Uterus (tissue), 4 donors: ENCODE results near the gene PHPT1. TPM values are rescaled to one million over a fixed set of nuclear protein-coding genes. Genes with fewer than 3 reads are reported as not detected.
A peak's percentile ranks its signal among the peaks of the same experiment; 100 is the strongest.
"Not testable (repeated sequence)": the region's sequence is repeated elsewhere in the genome, so short reads cannot be mapped to it uniquely, and the experiment has no call there.

Experiments used
- DNase-seq, 2 donors: peaks; one replicate each; pipeline ENCODE4 v3.0.0-alpha.2; 2019 to 2020
- H3K27ac ChIP-seq, 2 donors: fragments of 200-600 bp; sonication (generic); 1 replicate in 1 of 2; 2 replicates in 1 of 2; pipeline ENCODE4 v1.5.1; 2016 to 2018
- H3K27me3 ChIP-seq, 2 donors: fragments of 200-600 bp; sonication (generic); one replicate each; pipeline ENCODE4 v1.5.1; 2018 to 2019; ENCODE audit warnings: control low read depth in 1 of 2
- H3K36me3 ChIP-seq, 2 donors: fragments of 200-600 bp; sonication (generic); one replicate each; pipeline ENCODE4 v1.5.1; 2019; ENCODE audit warnings: control low read depth in 1 of 2
- H3K4me1 ChIP-seq, 2 donors: fragments of 200-600 bp; sonication (generic); one replicate each; pipeline ENCODE4 v1.5.1; 2018 to 2019; ENCODE audit warnings: control low read depth in 1 of 2
- H3K4me3 ChIP-seq, 2 donors: fragments of 200-600 bp; sonication (generic); 1 replicate in 1 of 2; 2 replicates in 1 of 2; pipeline ENCODE4 v1.5.1; 2018 to 2019; ENCODE audit warnings: mild to moderate bottlenecking in 1 of 2
- H3K9me3 ChIP-seq, 2 donors: fragments of 200-600 bp; sonication (generic); one replicate each; pipeline ENCODE4 v1.5.1; 2019; ENCODE audit warnings: control low read depth in 1 of 2
- POLR2A ChIP-seq, 2 donors: fragments of 450-650 bp; IDR thresholded peaks; one replicate each; pipeline ENCODE4 v1.6.1; 2016; ENCODE audit warnings: antibody characterized with exemption in 2 of 2, mild to moderate bottlenecking in 1 of 2, moderate library complexity in 1 of 2
- intact Hi-C: fragments of 100-400 bp; cut with DNase I; formaldehyde crosslinking; loops from one replicate; pipeline ENCODE4 v1.15.1; 2023; ENCODE audit warnings: low total_unique reads
- total RNA-seq, 4 donors: library from RNA; depleted of rRNA in 3 of 4; stranded (reverse); fragments of >200 nt in 3 of 4; gene quantifications; one replicate each; pipeline versions ENCODE4 v1.1.0 to v1.2.4, GENCODE V29; 2014 to 2023
- TF ChIP-seq, protein P1 (sequence below), 4 experiments: fragments of 200-600 bp in 2 of 4; fragments of 450-650 bp in 2 of 4; sonication (generic) in 2 of 4; IDR thresholded peaks; one replicate each; pipeline ENCODE4 v1.5.1; 2016 to 2019; ENCODE audit warnings: antibody characterized with exemption in 4 of 4, mild to moderate bottlenecking in 2 of 4, moderate library complexity in 1 of 4
- donor health status: DM: yes; HTN: yes; CAD: no.

Gene PHPT1
- total RNA-seq, 4 donors from 2014 or later, result 12.4 to 55.5 (median 31.4) TPM

DNA sequence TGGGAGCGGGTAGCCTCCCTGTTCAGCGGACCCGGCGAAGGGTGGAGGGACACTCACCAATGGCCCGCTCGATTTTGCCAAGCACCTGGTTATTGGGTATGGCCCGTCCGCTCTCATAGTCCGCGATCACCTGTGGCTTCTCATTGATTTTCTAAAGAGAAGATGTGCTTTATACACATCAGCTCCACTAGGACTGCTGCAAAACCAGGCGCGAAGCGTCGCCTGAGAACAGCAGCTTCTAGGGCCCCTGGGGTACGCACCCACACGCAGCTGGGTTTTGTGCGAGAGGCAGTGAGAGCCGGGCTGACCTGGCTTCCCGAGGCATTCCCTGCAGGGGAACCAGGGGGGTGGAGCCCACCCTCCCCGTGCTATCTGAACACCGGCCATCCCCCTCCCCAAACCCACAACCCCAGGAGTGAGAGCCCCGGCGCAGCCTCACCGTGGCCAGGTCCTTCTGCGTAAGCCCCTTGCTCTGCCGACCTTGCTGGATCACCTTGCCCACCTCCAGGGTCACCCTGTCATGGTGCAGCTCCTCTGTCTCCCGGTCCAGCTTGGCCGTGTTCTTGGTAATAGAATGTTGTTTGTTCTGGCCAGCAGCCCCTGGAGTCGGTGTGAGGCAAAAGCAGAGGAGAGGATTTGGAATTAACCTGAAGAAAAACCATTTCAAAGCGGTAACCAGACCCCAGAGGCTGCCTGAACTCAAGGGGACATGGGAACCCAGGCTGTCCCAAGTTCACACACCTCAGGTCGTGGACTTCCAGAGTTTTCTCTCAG lies 13.8 kb downstream of the PHPT1 start:
- Histone ChIP-seq H3K4me1 (peaks cover 0 to 11% of the 10 kb centered on the region in 2 donors), H3K4me3 (no peak overlapping the region), H3K27ac (no peak overlapping the region), H3K9me3 (no peaks in the 10 kb centered on the region), H3K27me3 (no peaks in the 10 kb centered on the region), H3K36me3 (no peaks in the 10 kb centered on the region)
- no peak for DNase-seq
- intact Hi-C loops, result no loop called here
- TF ChIP-seq, protein P1, sequence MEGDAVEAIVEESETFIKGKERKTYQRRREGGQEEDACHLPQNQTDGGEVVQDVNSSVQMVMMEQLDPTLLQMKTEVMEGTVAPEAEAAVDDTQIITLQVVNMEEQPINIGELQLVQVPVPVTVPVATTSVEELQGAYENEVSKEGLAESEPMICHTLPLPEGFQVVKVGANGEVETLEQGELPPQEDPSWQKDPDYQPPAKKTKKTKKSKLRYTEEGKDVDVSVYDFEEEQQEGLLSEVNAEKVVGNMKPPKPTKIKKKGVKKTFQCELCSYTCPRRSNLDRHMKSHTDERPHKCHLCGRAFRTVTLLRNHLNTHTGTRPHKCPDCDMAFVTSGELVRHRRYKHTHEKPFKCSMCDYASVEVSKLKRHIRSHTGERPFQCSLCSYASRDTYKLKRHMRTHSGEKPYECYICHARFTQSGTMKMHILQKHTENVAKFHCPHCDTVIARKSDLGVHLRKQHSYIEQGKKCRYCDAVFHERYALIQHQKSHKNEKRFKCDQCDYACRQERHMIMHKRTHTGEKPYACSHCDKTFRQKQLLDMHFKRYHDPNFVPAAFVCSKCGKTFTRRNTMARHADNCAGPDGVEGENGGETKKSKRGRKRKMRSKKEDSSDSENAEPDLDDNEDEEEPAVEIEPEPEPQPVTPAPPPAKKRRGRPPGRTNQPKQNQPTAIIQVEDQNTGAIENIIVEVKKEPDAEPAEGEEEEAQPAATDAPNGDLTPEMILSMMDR (IDR thresholded peaks at IDR 0.05), result no peak
- TF ChIP-seq POLR2A (IDR thresholded peaks at IDR 0.05), result no peak

DNA sequence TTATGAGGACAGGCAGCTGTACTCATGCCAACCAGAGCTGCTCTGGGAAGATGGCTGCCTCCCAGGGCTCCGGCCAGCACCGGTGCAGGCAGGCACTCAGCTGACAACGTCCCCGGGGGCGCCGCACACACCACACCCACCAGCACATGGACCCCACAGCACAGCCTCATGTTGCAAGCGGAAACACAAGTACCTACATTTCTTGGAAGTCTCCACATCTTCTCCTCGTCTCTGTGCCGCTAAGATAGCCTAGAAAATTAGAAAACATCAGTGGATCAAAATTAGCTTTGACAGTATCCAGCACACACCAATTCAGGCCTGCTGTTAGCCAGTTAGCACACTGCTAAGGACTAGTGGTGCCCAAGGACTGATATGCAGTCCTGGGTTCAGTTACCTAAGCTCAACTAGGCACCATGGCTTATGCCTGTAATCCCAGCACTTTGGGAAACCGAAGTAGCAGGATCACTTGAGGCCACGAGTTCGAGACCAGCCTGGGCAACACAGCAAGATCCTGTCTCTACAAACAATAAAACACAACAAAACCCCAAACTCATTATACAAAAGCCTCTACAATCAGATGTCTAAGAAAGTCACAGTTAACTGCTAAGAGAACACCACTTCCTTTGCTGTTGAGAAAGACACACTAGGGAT lies 14.5 kb downstream of the PHPT1 start:
- Histone ChIP-seq H3K4me3 (no peak overlapping the region), H3K9me3 (no peaks in the 10 kb centered on the region), H3K27ac (no peak overlapping the region), H3K4me1 (peaks cover 0 to 11% of the 10 kb centered on the region in 2 donors), H3K36me3 (no peaks in the 10 kb centered on the region), H3K27me3 (no peaks in the 10 kb centered on the region)
- intact Hi-C loops, result no loop called here
- no peak for DNase-seq
- TF ChIP-seq, protein P1 (IDR thresholded peaks at IDR 0.05), result no peak
- no peak for TF ChIP-seq POLR2A (IDR thresholded peaks at IDR 0.05)

- Histone ChIP-seq H3K4me1 (peaks cover 0 to 11% of the 10 kb centered on the region in 2 donors), H3K27ac (peak overlapping the region; percentile 83 to 91), H3K4me3 (peak overlapping the region; percentile 97 to 99), H3K9me3 (no peaks in the 10 kb centered on the region), H3K27me3 (no peaks in the 10 kb centered on the region), H3K36me3 (no peaks in the 10 kb centered on the region)
- TF ChIP-seq, protein P1 (IDR thresholded peaks at IDR 0.05), result no peak
- no peak for TF ChIP-seq POLR2A (IDR thresholded peaks at IDR 0.05)
- DNase-seq, result no peak
- intact Hi-C loops, result no loop called here
These were observed 16.0 kb downstream of the PHPT1 start for GRCh38 chr9:136865041-136865767.

- Histone ChIP-seq H3K27ac (peak overlapping the region; percentile 83 to 91), H3K9me3 (no peaks in the 10 kb centered on the region), H3K27me3 (no peaks in the 10 kb centered on the region), H3K4me1 (peaks cover 0 to 11% of the 10 kb centered on the region in 2 donors), H3K4me3 (peak overlapping the region; percentile 97 to 99), H3K36me3 (no peaks in the 10 kb centered on the region)
- TF ChIP-seq POLR2A (IDR thresholded peaks at IDR 0.05), result no peak
- TF ChIP-seq, protein P1 (IDR thresholded peaks at IDR 0.05), result no peak
- DNase-seq, result peak in 1 of 2 donors; percentile 41
- intact Hi-C loops, result no loop called here
These were observed 16.5 kb downstream of the PHPT1 start for GRCh38 chr9:136865768-136866103.

- peaks cover 0 to 11% of the 10 kb centered on the region in 2 donors for H3K4me1 ChIP-seq
- H3K27me3 ChIP-seq, DNase-seq, H3K36me3 ChIP-seq, H3K9me3 ChIP-seq, intact Hi-C loops: not testable (repeated sequence)
- peak overlapping the region; percentile 76 to 83 for H3K27ac ChIP-seq
- peak overlapping the region; percentile 97 to 99 for H3K4me3 ChIP-seq
These were observed 17.8 kb downstream of the PHPT1 start for GRCh38 chr9:136866898-136867421.
